A549 (cell line): ENCODE results near the gene BLTP3A. TPM values are rescaled to one million over a fixed set of nuclear protein-coding genes. Genes with fewer than 3 reads are reported as not detected.
"Not testable (repeated sequence)": the region's sequence is repeated elsewhere in the genome, so short reads cannot be mapped to it uniquely, and the experiment has no call there.

ENCODE experiments used
- ATAC-seq, 2 experiments: fragments of 200-7000 bp in 1 of 2; fragments of >200 bp in 1 of 2; cut with Nextera tagmentation in 1 of 2; cut with Tn5 transposase in 1 of 2; 3 replicates each; pipeline versions ENCODE4 v1.8.0 to v1.9.1; 2018 to 2020; ENCODE audit warnings: mild to moderate bottlenecking in 1 of 2, moderate library complexity in 1 of 2
- CTCF ChIA-PET: fragments of 300-600 bp; sonication (Branson Sonifier 250); formaldehyde crosslinking; extraction: SDS; loops from one replicate; lab custom pipeline; 2021; ENCODE audit warnings: antibody characterized with exemption, inconsistent platforms; lab: Yijun Ruan, JAX
- POLR2A ChIA-PET: fragments of 350-600 bp; formaldehyde crosslinking; extraction: SDS; loops from one replicate; lab custom pipeline; 2021; ENCODE audit warnings: antibody characterized with exemption, inconsistent platforms; lab: Yijun Ruan, JAX
- DNase-seq, 2 experiments: peaks; one replicate each; pipeline versions ENCODE4 v3.0.0 to v3.0.0-alpha.2; 2011 to 2016; ENCODE audit warnings: low read depth in 1 of 2, low spot score in 1 of 2
- FAIRE-seq: peaks from 2 replicates; lab custom pipeline; 2011; peaks lifted over from hg19 to GRCh38; lab: Jason Lieb, UNC
- H3K27ac ChIP-seq, 2 experiments: fragments of >200 bp; sonication (Bioruptor Twin); formaldehyde crosslinking; 3 replicates each; pipeline ENCODE4 v1.5.1; 2016 to 2017
- H3K4me1 ChIP-seq: fragments of >200 bp; sonication (Bioruptor Twin); formaldehyde crosslinking; 3 replicates; pipeline ENCODE4 v1.6.1; 2016
- H3K4me2 ChIP-seq: fragments of >200 bp; sonication (Bioruptor Twin); formaldehyde crosslinking; 3 replicates; pipeline ENCODE4 v1.6.1; 2016
- H3K4me3 ChIP-seq: fragments of >200 bp; sonication (Bioruptor Twin); formaldehyde crosslinking; 3 replicates; pipeline ENCODE4 v1.5.1; 2016
- H3K9me3 ChIP-seq: fragments of >200 bp; sonication (Bioruptor Twin); formaldehyde crosslinking; 3 replicates; pipeline ENCODE4 v1.6.1; 2016
- BHLHE40 ChIP-seq: IDR thresholded peaks from 2 replicates; pipeline ENCODE4 v1.6.1; 2012; ENCODE audit warnings: low read depth, low read length, inconsistent platforms
- CBX2 ChIP-seq: fragments of 200-600 bp; sonication (generic); IDR thresholded peaks from 2 replicates; pipeline ENCODE4 v1.6.1; 2016; ENCODE audit warnings: low read depth, mild to moderate bottlenecking, borderline replicate concordance
- CEBPB ChIP-seq, 2 experiments: fragments of >200 bp in 1 of 2; sonication (Bioruptor Twin) in 1 of 2; formaldehyde crosslinking in 1 of 2; IDR thresholded peaks; 2 replicates each; pipeline ENCODE4 v1.6.1; 2012 to 2016
- CHD2 ChIP-seq: fragments of 150-350 bp; IDR thresholded peaks from 2 replicates; pipeline ENCODE4 v1.6.1; 2014; ENCODE audit warnings: low read length; ENCODE audit not compliant: partially characterized antibody
- CHD4 ChIP-seq: fragments of 200-600 bp; sonication (generic); IDR thresholded peaks from 2 replicates; pipeline ENCODE4 v1.6.1; 2016; ENCODE audit warnings: antibody characterized with exemption, mild to moderate bottlenecking, borderline replicate concordance
- EHMT2 ChIP-seq: fragments of 200-600 bp; sonication (generic); IDR thresholded peaks from 2 replicates; pipeline ENCODE4 v1.6.1; 2016; ENCODE audit warnings: antibody characterized with exemption, low read depth, mild to moderate bottlenecking, moderate library complexity
- EP300 ChIP-seq, 2 experiments: fragments of >200 bp; sonication (Bioruptor Twin); formaldehyde crosslinking; IDR thresholded peaks; 2 replicates in 1 of 2; 3 replicates in 1 of 2; pipeline ENCODE4 v1.6.1; 2016 to 2017
- ESRRA ChIP-seq: fragments of 150-350 bp; IDR thresholded peaks from 2 replicates; pipeline ENCODE4 v1.6.1; 2014; ENCODE audit warnings: mild to moderate bottlenecking, low read length, borderline replicate concordance
- FOSB ChIP-seq: fragments of 250-450 bp; sonication (Bioruptor Pico); IDR thresholded peaks from 2 replicates; pipeline ENCODE4 v1.5.0; 2020; ENCODE audit warnings: mild to moderate bottlenecking, moderate library complexity
- HMGXB4 ChIP-seq: fragments of 250-450 bp; sonication (Bioruptor Pico); IDR thresholded peaks from 2 replicates; pipeline ENCODE4 v1.5.0; 2021; ENCODE audit warnings: mild to moderate bottlenecking, moderate library complexity, borderline replicate concordance
- JUN ChIP-seq, 2 experiments: fragments of >200 bp; sonication (Bioruptor Twin); formaldehyde crosslinking; IDR thresholded peaks; 2 replicates in 1 of 2; 3 replicates in 1 of 2; pipeline ENCODE4 v1.6.1; 2016 to 2017
- JUNB ChIP-seq: fragments of >200 bp; sonication (Bioruptor Twin); formaldehyde crosslinking; IDR thresholded peaks from 2 replicates; pipeline ENCODE4 v1.6.1; 2016
- KDM5A ChIP-seq: fragments of 200-600 bp; sonication (generic); IDR thresholded peaks from 2 replicates; pipeline ENCODE4 v1.6.1; 2016; ENCODE audit warnings: antibody characterized with exemption, mild to moderate bottlenecking
- MYC ChIP-seq: IDR thresholded peaks from 2 replicates; pipeline ENCODE4 v1.6.1; 2012; ENCODE audit warnings: mild to moderate bottlenecking, inconsistent platforms, low read length, improper control_type of control experiment, borderline replicate concordance
- NFE2L2 ChIP-seq: fragments of 150-350 bp; conservative IDR thresholded peaks from 2 replicates; pipeline ENCODE4 v1.6.1; 2014; ENCODE audit warnings: low read length
- PBX3 ChIP-seq: IDR thresholded peaks from 2 replicates; pipeline ENCODE4 v1.6.1; 2012
- POLR2A ChIP-seq: IDR thresholded peaks from 2 replicates; pipeline ENCODE4 v1.6.1; 2012; ENCODE audit warnings: mild to moderate bottlenecking, low read length
- POLR2AphosphoS2 ChIP-seq: conservative IDR thresholded peaks from 2 replicates; pipeline ENCODE4 v1.6.1; 2012; ENCODE audit warnings: low read length, improper control_type of control experiment, inconsistent platforms
- RARB ChIP-seq: fragments of 250-450 bp; sonication (Bioruptor Pico); IDR thresholded peaks from 2 replicates; pipeline ENCODE4 v1.8.0; 2021; ENCODE audit warnings: mild to moderate bottlenecking, moderate library complexity
- RNF2 ChIP-seq: fragments of 200-600 bp; sonication (generic); IDR thresholded peaks from 2 replicates; pipeline ENCODE4 v1.6.1; 2016; ENCODE audit warnings: low read depth, mild to moderate bottlenecking, antibody characterized with exemption, moderate library complexity, borderline replicate concordance
- TFCP2L1 ChIP-seq: fragments of 250-450 bp; sonication (Bioruptor Pico); IDR thresholded peaks from 2 replicates; pipeline ENCODE4 v1.5.0; 2021; ENCODE audit warnings: mild to moderate bottlenecking
- TP53 ChIP-seq: fragments of 250-450 bp; sonication (Bioruptor Pico); IDR thresholded peaks from 2 replicates; pipeline ENCODE4 v1.5.0; 2021; ENCODE audit warnings: mild to moderate bottlenecking, moderate library complexity
- USF2 ChIP-seq: fragments of 450-650 bp; IDR thresholded peaks from 2 replicates; pipeline ENCODE4 v1.6.1; 2014; ENCODE audit warnings: antibody characterized with exemption
- WGBS: methylation state at CpG from one replicate; pipeline ENCODE4 v1.1.6; 2017; ENCODE audit errors: missing lambda C conversion rate; 5-methylcytosine and 5-hydroxymethylcytosine counted together
- polyA plus RNA-seq, 4 experiments: library from polyadenylated mRNA; depleted of rRNA in 3 of 4; stranded (reverse); fragments of >200 nt; fragmentation: RNase III in 1 of 4; extraction: RNeasy Plus Mini Kit Qiagen cat#74134 plus additional on column Dnase treatment in 1 of 4; gene quantifications; 2 replicates in 3 of 4; 3 replicates in 1 of 4; pipeline ENCODE4 v1.2.3, GENCODE V29; 2011 to 2017

Gene BLTP3A
- polyA plus RNA-seq, 2 of the 4 experiments (the other 2 are of a cell fraction) = 4.2 to 15.0 TPM

- Histone ChIP-seq H3K4me3 (no peak overlapping the region), H3K27ac (no peak overlapping the region), H3K4me2 (no peak overlapping the region), H3K4me1 (peaks cover 11% of the 10 kb centered on the region; the same call in 2 of the 3 replicates), H3K9me3 (no peaks in the 10 kb centered on the region)
- no peak for FAIRE-seq
- ChIA-PET CTCF (interaction anchor here (0.6 kb wide), 1 partner anchor 33 kb away, joined by 3 read pairs; no protein-coding TSS in a partner anchor), POLR2A (no interaction called here)
- 77% methylated on average over 7 of the region's 7 CpGs for WGBS
- no peak for DNase-seq
- no peak for ATAC-seq
- no peak for TF ChIP-seq HMGXB4 (CRISPR knock-in tag)
- TF ChIP-seq USF2 = no peak
- TF ChIP-seq PBX3 = no peak
- TF ChIP-seq TP53 (CRISPR knock-in tag) = no peak
- no peak for TF ChIP-seq EHMT2
- TF ChIP-seq, all 56 proteins: peak for 0
Measured at GRCh38 chr6:34743625-34744293, 48.1 kb upstream of the BLTP3A start.

- CTCF ChIA-PET, POLR2A ChIA-PET, FAIRE-seq, H3K4me2 ChIP-seq, ATAC-seq, H3K4me3 ChIP-seq, H3K27ac ChIP-seq, DNase-seq, H3K9me3 ChIP-seq: not testable (repeated sequence)
- H3K4me1 ChIP-seq = peaks cover 11% of the 10 kb centered on the region; the same call in 2 of the 3 replicates
- WGBS = 99% methylated on average over 10 of the region's 10 CpGs
Measured at GRCh38 chr6:34744294-34744647, 47.6 kb upstream of the BLTP3A start.

GRCh38 chr6:34745277-34746103 is 46.4 kb upstream of the BLTP3A start:
- H3K4me3 ChIP-seq = no peak overlapping the region
- ATAC-seq (peak in 1 of 2 experiments; percentile 40; a peak in 2 of 6 replicates), DNase-seq (no peak)
- CTCF ChIA-PET = interaction anchor here (1.3 kb wide), 1 partner anchor 28 kb away, joined by 3 read pairs; no protein-coding TSS in a partner anchor
- H3K9me3 ChIP-seq = no peaks in the 10 kb centered on the region
- no peak overlapping the region for H3K4me2 ChIP-seq
- TF ChIP-seq KDM5A (no peak), JUNB (no peak)
- TF ChIP-seq, all 56 proteins: peak for 0
- H3K27ac ChIP-seq = no peak overlapping the region
- H3K4me1 ChIP-seq = peaks cover 5% of the 10 kb centered on the region; the same call in 2 of the 3 replicates
- POLR2A ChIA-PET = interaction anchor here (1.6 kb wide), 1 partner anchor 12 kb away, joined by 4 read pairs; the partner anchor contains the start of gene SNRPC
- no peak for FAIRE-seq
- 69% methylated on average over 10 of the region's 10 CpGs for WGBS

GRCh38 chr6:34746104-34746846 is 45.6 kb upstream of the BLTP3A start:
- H3K4me1 ChIP-seq = peaks cover 5% of the 10 kb centered on the region; the same call in 1 of the 3 replicates
- FAIRE-seq (no peak), DNase-seq (no peak), ATAC-seq (no peak)
- H3K4me3 ChIP-seq = no peak overlapping the region
- no peaks in the 10 kb centered on the region for H3K9me3 ChIP-seq
- H3K27ac ChIP-seq = no peak overlapping the region
- ChIA-PET POLR2A (interaction anchor here (1.6 kb wide), 1 partner anchor 11 kb away, joined by 4 read pairs; the partner anchor contains the start of gene SNRPC), CTCF (no interaction called here)
- TF ChIP-seq EP300 (IDR thresholded peaks at IDR 0.05) = no peak
- TF ChIP-seq POLR2AphosphoS2 = no peak
- TF ChIP-seq POLR2A = no peak
- no peak for TF ChIP-seq CHD4
- no peak for TF ChIP-seq BHLHE40
- TF ChIP-seq TFCP2L1 (CRISPR knock-in tag) = no peak
- TF ChIP-seq MYC = no peak
- no peak for TF ChIP-seq CEBPB (IDR thresholded peaks at IDR 0.05)
- no peak for TF ChIP-seq CBX2
- no peak for TF ChIP-seq JUN (IDR thresholded peaks at IDR 0.05)
- TF ChIP-seq RNF2 = no peak
- no peak for TF ChIP-seq CHD2
- TF ChIP-seq RARB (CRISPR knock-in tag) = no peak
- TF ChIP-seq FOSB (CRISPR knock-in tag) = no peak
- no peak for TF ChIP-seq NFE2L2
- TF ChIP-seq ESRRA = no peak
- 82% methylated on average over 4 of the region's 6 CpGs for WGBS
- no peak overlapping the region for H3K4me2 ChIP-seq
